Fibroblast of the aortic adventitia (primary cell): ENCODE measurements around the gene KCNH6. TPM values are rescaled to one million over a fixed set of nuclear protein-coding genes. Genes with fewer than 3 reads are reported as not detected.

Experiments
- DNase-seq: peaks from one replicate; pipeline ENCODE4 v3.0.0-alpha.2; 2010; ENCODE audit warnings: low read depth
- H3K4me3 ChIP-seq: 2 replicates; pipeline ENCODE4 v1.5.1; 2011; ENCODE audit warnings: low read depth, mild to moderate bottlenecking, control low read depth, low read length, moderate library complexity
- total RNA-seq: library from RNA; depleted of rRNA; stranded (reverse); fragments of >200 nt; gene quantifications from 2 replicates; pipeline ENCODE4 v1.2.3, GENCODE V29; 2012; ENCODE audit warnings: low replicate concordance
- TF ChIP-seq, protein P1 (sequence below): IDR thresholded peaks from 2 replicates; pipeline ENCODE4 v1.5.1; 2011; ENCODE audit warnings: mild to moderate bottlenecking, low read length, control low read depth, inconsistent platforms; ENCODE audit not compliant: insufficient read depth

The KCNH6 gene
- total RNA-seq, 1 donor, result not detected

- TF ChIP-seq, protein P1, sequence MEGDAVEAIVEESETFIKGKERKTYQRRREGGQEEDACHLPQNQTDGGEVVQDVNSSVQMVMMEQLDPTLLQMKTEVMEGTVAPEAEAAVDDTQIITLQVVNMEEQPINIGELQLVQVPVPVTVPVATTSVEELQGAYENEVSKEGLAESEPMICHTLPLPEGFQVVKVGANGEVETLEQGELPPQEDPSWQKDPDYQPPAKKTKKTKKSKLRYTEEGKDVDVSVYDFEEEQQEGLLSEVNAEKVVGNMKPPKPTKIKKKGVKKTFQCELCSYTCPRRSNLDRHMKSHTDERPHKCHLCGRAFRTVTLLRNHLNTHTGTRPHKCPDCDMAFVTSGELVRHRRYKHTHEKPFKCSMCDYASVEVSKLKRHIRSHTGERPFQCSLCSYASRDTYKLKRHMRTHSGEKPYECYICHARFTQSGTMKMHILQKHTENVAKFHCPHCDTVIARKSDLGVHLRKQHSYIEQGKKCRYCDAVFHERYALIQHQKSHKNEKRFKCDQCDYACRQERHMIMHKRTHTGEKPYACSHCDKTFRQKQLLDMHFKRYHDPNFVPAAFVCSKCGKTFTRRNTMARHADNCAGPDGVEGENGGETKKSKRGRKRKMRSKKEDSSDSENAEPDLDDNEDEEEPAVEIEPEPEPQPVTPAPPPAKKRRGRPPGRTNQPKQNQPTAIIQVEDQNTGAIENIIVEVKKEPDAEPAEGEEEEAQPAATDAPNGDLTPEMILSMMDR, result no peak
- H3K4me3 ChIP-seq, result no peak overlapping the region
- no peak for DNase-seq
These were observed 10.4 kb downstream of the KCNH6 start for GRCh38 chr17:63533433-63534077.

DNA sequence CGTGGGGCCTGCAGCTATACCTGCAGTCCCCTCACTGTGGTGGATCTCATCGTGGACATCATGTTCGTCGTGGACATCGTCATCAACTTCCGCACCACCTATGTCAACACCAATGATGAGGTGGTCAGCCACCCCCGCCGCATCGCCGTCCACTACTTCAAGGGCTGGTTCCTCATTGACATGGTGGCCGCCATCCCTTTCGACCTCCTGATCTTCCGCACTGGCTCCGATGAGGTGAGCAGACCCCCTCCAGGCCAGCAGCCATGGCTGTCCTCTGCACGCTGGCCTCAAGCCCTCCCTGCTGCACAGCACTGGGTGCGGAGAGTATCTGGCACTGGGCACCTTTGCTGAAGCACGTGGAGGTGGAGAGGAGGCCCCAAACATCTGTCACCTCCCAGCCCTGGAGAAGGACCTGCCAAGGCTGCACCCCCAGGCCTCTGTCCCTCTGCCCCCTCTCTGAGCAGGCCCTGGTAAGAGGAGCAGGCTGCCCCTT lies 11.0 kb downstream of the KCNH6 start:
- TF ChIP-seq, protein P1, result no peak
- DNase-seq, result no peak
- no peak overlapping the region for H3K4me3 ChIP-seq

GRCh38 chr17:63534816-63535455 lies 11.8 kb downstream of the KCNH6 start:
- no peak for DNase-seq
- TF ChIP-seq, protein P1, result no peak
- no peak overlapping the region for H3K4me3 ChIP-seq

- H3K4me3 ChIP-seq, result no peak overlapping the region
- TF ChIP-seq, protein P1, result no peak
- no peak for DNase-seq
These were observed 12.5 kb downstream of the KCNH6 start for GRCh38 chr17:63535640-63536039.

- DNase-seq, result no peak
- H3K4me3 ChIP-seq, result no peak overlapping the region
- TF ChIP-seq, protein P1, result no peak
These were observed 13.8 kb downstream of the KCNH6 start for GRCh38 chr17:63537001-63537400.

DNA sequence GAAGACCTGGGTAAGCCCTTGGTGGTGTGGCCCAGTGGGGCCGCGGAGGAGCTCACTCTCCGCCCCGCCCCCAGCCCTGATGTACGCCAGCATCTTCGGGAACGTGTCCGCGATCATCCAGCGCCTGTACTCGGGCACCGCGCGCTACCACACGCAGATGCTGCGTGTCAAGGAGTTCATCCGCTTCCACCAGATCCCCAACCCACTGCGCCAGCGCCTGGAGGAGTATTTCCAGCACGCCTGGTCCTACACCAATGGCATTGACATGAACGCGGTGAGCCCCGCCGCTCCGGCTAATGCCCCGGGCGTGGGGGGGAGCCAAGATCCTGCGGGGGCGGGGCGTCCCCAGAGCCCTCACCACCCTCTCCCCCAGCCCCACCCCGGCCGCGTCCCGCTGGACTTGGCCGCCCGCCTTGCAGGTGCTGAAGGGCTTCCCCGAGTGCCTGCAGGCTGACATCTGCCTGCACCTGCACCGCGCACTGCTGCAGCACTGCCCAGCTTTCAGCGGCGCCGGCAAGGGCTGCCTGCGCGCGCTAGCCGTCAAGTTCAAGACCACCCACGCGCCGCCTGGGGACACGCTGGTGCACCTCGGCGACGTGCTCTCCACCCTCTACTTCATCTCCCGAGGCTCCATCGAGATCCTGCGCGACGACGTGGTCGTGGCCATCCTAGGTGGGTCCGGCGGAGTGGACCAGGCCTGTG lies 15.0 kb downstream of the KCNH6 start:
- TF ChIP-seq, protein P1, result no peak
- DNase-seq, result no peak
- no peak overlapping the region for H3K4me3 ChIP-seq
